HEK293 (cell line): ENCODE results near the gene TP63.

Experiments used
- PRDM1 ChIP-seq: fragments of 450-650 bp; formaldehyde crosslinking; IDR thresholded peaks from 2 replicates; pipeline ENCODE4; 2016; ENCODE audit warnings: missing biosample characterization, missing genetic modification characterization
- YY2 ChIP-seq: fragments of 450-650 bp; formaldehyde crosslinking; IDR thresholded peaks from 2 replicates; pipeline ENCODE4 v1.5.1; 2016; ENCODE audit warnings: missing biosample characterization, missing genetic modification characterization
- ZBTB20 ChIP-seq: fragments of 450-650 bp; formaldehyde crosslinking; IDR thresholded peaks from 2 replicates; pipeline ENCODE4 v1.5.1; 2016; ENCODE audit warnings: missing biosample characterization, missing genetic modification characterization
- ZBTB21 ChIP-seq: fragments of 450-650 bp; formaldehyde crosslinking; IDR thresholded peaks from 2 replicates; pipeline ENCODE4 v1.5.1; 2017; ENCODE audit warnings: missing biosample characterization, missing genetic modification characterization
- ZFHX2 ChIP-seq: fragments of 450-650 bp; formaldehyde crosslinking; conservative IDR thresholded peaks from 2 replicates; pipeline ENCODE4 v1.5.1; 2016; ENCODE audit warnings: missing biosample characterization, missing genetic modification characterization
- ZNF175 ChIP-seq: fragments of 450-650 bp; formaldehyde crosslinking; IDR thresholded peaks from 2 replicates; pipeline ENCODE4 v1.5.1; 2016; ENCODE audit warnings: missing biosample characterization, missing genetic modification characterization
- ZNF561 ChIP-seq: fragments of 450-650 bp; IDR thresholded peaks from 2 replicates; pipeline ENCODE4 v1.5.1; 2018; ENCODE audit warnings: missing biosample characterization, missing genetic modification characterization, borderline replicate concordance
- ZNF571 ChIP-seq: fragments of 450-650 bp; formaldehyde crosslinking; IDR thresholded peaks from 2 replicates; pipeline ENCODE4 v1.5.0; 2017; ENCODE audit warnings: missing biosample characterization, missing genetic modification characterization
- TF ChIP-seq, protein P1 (sequence below): fragments of 450-650 bp; formaldehyde crosslinking; IDR thresholded peaks from 2 replicates; pipeline ENCODE4 v1.5.1; 2016; ENCODE audit warnings: missing biosample characterization, missing genetic modification characterization
- TF ChIP-seq, protein P2 (sequence below): fragments of 450-650 bp; formaldehyde crosslinking; IDR thresholded peaks from 2 replicates; pipeline ENCODE4 v1.5.1; 2016; ENCODE audit warnings: missing biosample characterization, missing genetic modification characterization
- TF ChIP-seq, protein P3 (sequence below): sonication (generic); formaldehyde crosslinking; IDR thresholded peaks from 2 replicates; pipeline ENCODE4 v1.8.1; 2022; ENCODE audit warnings: mild to moderate bottlenecking, moderate library complexity, missing genetic modification reagents

DNA sequence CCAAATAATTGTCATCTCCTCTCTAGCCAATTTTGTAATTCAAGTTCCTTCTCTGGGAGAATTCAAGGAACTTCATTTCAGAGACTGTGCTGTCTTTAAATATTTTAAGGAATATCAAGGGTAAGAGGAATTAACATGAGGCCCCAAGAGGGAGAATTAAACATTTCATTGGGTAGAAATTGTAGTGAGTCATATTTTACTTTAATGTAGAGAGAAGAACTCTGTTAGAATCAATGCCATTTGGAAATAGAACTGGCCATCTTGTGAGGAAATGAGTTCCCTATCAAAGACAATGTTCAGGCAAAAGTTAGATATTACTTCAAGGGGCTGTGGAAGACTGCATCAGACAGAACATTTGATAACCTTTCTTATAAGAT is 43.5 kb upstream of the TP63 start:
- TF ChIP-seq ZBTB21 (tag by site-specific recombination) (no peak), ZFHX2 (tag by site-specific recombination) (no peak), ZNF561 (tag by site-specific recombination) (no peak), ZBTB20 (tag by site-specific recombination) (no peak), PRDM1 (tag by site-specific recombination) (no peak), ZNF571 (tag by site-specific recombination) (no peak), ZNF175 (tag by site-specific recombination) (no peak), YY2 (no peak)
- TF ChIP-seq, protein P1, sequence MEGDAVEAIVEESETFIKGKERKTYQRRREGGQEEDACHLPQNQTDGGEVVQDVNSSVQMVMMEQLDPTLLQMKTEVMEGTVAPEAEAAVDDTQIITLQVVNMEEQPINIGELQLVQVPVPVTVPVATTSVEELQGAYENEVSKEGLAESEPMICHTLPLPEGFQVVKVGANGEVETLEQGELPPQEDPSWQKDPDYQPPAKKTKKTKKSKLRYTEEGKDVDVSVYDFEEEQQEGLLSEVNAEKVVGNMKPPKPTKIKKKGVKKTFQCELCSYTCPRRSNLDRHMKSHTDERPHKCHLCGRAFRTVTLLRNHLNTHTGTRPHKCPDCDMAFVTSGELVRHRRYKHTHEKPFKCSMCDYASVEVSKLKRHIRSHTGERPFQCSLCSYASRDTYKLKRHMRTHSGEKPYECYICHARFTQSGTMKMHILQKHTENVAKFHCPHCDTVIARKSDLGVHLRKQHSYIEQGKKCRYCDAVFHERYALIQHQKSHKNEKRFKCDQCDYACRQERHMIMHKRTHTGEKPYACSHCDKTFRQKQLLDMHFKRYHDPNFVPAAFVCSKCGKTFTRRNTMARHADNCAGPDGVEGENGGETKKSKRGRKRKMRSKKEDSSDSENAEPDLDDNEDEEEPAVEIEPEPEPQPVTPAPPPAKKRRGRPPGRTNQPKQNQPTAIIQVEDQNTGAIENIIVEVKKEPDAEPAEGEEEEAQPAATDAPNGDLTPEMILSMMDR (tag by site-specific recombination), result no peak
- TF ChIP-seq, protein P2, sequence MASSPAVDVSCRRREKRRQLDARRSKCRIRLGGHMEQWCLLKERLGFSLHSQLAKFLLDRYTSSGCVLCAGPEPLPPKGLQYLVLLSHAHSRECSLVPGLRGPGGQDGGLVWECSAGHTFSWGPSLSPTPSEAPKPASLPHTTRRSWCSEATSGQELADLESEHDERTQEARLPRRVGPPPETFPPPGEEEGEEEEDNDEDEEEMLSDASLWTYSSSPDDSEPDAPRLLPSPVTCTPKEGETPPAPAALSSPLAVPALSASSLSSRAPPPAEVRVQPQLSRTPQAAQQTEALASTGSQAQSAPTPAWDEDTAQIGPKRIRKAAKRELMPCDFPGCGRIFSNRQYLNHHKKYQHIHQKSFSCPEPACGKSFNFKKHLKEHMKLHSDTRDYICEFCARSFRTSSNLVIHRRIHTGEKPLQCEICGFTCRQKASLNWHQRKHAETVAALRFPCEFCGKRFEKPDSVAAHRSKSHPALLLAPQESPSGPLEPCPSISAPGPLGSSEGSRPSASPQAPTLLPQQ (tag by site-specific recombination), result no peak
- TF ChIP-seq, protein P3, sequence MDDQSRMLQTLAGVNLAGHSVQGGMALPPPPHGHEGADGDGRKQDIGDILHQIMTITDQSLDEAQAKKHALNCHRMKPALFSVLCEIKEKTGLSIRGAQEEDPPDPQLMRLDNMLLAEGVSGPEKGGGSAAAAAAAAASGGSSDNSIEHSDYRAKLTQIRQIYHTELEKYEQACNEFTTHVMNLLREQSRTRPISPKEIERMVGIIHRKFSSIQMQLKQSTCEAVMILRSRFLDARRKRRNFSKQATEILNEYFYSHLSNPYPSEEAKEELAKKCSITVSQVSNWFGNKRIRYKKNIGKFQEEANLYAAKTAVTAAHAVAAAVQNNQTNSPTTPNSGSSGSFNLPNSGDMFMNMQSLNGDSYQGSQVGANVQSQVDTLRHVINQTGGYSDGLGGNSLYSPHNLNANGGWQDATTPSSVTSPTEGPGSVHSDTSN (CRISPR knock-in tag), result no peak
